Measurements from ENCODE around the gene SATB1.

- TF ChIP-seq CTCF (IDR thresholded peaks at IDR 0.05 in 4 of 5, conservative IDR thresholded peaks at IDR 0.05 in 1 of 5) (no peak), POLR2A (IDR thresholded peaks at IDR 0.05) (no peak)
Measured at GRCh38 chr3:18415167-18415566, 10.0 kb downstream of the SATB1 start.

All from gastrocnemius medialis (tissue), 4 donors.